Stimulated activated CD8-positive, alpha-beta memory T cell treated with anti-CD3 and anti-CD28 coated beads, Interleukin-2, amount 100 ng/mL, for 1 hour (primary cell): ENCODE measurements around the gene MCTP2.

Experiments
- DNase-seq, 2 donors: peaks; one replicate each; pipeline ENCODE4 v3.0.0-alpha.2; 2020; ENCODE audit warnings: low read depth in 2 of 2

Gene MCTP2, protein sequence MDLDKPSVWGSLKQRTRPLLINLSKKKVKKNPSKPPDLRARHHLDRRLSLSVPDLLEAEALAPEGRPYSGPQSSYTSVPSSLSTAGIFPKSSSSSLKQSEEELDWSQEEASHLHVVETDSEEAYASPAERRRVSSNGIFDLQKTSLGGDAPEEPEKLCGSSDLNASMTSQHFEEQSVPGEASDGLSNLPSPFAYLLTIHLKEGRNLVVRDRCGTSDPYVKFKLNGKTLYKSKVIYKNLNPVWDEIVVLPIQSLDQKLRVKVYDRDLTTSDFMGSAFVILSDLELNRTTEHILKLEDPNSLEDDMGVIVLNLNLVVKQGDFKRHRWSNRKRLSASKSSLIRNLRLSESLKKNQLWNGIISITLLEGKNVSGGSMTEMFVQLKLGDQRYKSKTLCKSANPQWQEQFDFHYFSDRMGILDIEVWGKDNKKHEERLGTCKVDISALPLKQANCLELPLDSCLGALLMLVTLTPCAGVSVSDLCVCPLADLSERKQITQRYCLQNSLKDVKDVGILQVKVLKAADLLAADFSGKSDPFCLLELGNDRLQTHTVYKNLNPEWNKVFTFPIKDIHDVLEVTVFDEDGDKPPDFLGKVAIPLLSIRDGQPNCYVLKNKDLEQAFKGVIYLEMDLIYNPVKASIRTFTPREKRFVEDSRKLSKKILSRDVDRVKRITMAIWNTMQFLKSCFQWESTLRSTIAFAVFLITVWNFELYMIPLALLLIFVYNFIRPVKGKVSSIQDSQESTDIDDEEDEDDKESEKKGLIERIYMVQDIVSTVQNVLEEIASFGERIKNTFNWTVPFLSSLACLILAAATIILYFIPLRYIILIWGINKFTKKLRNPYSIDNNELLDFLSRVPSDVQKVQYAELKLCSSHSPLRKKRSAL

DNA sequence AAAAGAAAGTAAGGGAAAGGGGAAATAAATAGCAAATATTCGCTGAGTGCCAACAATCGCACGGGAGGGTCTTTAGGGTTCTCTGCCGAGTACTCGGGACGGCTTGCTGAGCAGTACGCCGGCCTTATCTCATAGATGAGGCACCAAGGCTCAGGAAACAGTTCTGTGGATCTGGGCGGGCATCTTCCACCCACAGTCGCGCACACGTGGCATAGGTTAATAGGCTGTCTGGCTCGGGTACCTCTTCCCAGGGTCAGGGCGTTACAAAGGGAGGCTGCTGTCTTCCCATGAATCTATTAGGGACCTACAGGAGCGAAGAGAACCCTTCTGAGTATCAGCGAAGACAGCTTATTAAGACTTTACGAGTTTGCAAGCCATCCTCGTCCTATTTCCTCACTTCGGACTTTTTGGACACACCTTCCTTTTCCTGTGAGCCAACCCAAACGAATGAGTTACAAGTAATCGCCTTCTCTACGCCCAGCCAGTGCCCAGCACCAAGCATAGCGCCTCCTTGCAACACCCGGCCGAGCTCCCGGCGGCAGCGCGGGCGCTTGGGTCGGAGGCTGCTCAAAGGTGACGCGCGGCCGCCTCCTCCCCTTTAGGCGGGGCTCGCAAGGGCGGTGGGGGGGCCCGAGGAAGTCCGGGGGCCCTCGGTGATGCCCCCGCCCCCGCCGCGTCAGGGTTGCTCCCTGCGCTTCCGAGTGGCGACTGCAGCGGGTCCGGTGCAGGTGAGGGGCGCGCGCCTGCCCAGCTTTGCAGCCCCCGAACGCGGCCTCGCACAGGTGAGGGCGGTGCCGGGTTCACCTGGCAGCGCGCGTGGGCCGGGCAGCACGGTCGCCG lies at the start of gene MCTP2:
MCTP2 (plus strand) TSS at position 679 of the 840 bp plus-strand sequence. CDS start 66,705 bp downstream, outside the sequence.
- DNase-seq, result peak; percentile 69 to 71

GRCh38 chr15:94182883-94183282 lies 48.5 kb upstream of the MCTP2 start:
- DNase-seq, result no peak

DNA sequence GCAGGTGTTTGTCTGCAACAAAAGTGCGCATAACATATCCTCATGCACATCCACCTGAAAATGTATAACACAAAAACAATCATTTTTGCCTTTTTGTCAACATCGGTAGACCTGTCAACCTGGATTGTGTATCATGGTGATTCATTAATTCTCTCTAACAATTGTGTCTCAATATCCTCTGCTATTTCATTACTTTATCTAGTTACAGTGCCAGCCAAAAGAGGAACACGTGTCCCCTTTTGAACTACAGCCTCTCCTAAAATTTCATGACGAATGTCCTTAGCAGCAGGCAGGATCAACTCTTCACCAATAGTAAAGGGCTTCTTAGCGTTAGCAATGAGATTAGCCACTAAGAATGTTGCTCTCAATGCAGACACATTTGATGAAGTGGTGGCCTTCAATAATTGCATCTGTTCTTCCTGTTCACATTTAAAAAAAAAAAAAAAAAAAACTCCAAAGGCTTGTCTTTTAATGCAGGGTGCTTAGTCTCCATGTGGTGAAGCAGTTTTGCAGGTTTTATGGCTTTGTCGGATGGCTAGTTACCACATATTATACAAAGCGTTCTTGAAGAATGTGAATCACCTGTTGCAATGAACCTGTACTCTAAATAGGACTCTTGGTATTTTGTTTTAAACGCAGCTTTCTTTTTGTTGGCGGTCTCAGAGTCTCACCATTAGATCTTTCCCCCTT lies 45.7 kb upstream of the MCTP2 start:
- DNase-seq, result no peak

- no peak for DNase-seq
Observed at GRCh38 chr15:94186770-94187331, 44.5 kb upstream of the MCTP2 start.

DNA sequence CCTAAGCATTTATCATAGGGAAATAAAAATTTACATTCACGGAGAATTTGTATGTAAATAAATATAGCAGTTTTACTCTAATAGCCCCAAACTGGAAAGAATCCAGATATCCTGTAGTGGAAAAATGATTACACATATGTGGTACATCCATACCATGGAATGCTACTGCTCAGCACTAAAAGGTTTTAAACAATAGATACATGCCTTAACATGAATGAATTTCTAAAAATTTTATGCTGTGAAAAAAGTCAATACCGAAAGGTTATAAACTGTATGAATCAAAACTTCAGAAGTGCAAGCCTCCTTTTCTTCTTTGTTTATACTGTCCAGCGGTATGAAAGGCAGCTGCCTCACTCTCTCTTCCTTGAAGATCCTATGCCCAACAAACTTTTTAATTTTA lies 37.5 kb upstream of the MCTP2 start:
- no peak for DNase-seq

- no peak for DNase-seq
Observed at GRCh38 chr15:94196531-94196930, 34.8 kb upstream of the MCTP2 start.

DNA sequence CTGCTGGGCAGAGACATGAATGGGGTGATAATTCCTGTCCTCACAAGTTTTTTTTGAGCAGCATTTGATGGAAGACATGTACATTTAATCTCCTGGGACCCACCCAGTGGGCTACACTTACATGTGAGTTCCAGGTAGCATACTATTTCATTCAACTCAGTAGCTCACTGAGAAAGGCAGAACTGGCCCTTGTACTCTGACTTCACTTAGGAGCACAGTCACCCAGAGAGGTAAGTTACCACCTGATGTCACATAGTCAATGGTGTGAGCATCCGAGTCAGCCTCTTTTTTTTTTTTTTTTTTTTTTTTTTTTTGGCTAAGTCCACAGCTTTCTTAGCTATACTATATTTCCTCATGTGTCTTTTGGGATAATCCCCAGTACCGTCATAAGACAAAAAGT lies 32.7 kb upstream of the MCTP2 start:
- no peak for DNase-seq

- no peak for DNase-seq
Observed at GRCh38 chr15:94199725-94200124, 31.6 kb upstream of the MCTP2 start.

- no peak for DNase-seq
Observed at GRCh38 chr15:94203306-94203705, 28.1 kb upstream of the MCTP2 start.

- DNase-seq, result no peak
Observed at GRCh38 chr15:94205366-94205765, 26.0 kb upstream of the MCTP2 start.

DNA sequence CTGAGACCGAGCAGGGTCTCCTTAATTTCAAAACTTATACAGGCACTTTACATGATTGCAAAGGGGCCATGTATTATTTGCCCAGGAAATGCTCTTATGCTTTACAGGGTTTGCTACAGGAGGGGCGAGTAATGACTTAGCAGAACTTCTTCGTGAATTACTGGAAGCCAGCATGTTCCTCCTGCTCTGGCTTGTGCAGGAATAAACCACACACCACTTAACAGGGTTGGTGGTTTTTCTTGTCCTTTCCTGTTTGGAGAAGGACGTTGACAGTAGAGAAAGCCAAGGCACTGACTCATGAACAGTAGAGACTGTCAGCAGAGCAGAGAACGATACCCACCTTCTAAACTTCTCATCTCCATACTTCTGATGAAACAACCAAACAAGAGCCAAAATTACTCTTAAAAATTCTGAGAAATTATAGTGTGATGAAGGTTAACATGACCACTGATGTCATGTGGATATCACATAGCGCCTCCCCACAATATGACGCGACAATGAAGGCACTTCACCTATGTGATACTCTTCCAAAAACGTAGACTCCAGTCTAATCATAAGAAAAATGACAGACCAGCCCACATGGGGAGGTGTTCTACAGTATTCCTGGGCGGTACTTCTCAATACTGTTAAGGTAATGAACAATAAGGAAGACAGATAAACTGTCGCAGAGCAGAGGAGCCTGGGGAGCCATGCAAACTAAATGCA lies 24.7 kb upstream of the MCTP2 start:
- no peak for DNase-seq

DNA sequence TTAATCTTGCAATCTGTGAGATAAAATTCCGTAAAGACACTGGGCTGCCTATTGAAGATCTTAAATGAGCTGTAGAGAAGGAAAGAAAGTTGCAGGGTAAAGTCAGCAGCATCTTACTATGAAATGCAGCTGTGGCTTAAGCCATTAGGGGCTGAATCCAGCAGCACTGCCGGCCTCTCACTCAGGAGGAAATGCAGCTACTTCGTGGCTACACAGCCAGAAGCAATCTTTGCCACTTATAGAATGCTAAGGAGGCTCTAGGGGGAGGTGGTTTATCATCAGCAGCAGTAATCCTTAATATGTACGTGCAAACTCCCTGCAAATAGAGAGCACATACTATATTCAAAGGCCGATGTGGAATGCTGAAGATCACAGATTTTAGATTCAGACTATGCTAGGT lies 19.1 kb upstream of the MCTP2 start:
- DNase-seq, result no peak

DNA sequence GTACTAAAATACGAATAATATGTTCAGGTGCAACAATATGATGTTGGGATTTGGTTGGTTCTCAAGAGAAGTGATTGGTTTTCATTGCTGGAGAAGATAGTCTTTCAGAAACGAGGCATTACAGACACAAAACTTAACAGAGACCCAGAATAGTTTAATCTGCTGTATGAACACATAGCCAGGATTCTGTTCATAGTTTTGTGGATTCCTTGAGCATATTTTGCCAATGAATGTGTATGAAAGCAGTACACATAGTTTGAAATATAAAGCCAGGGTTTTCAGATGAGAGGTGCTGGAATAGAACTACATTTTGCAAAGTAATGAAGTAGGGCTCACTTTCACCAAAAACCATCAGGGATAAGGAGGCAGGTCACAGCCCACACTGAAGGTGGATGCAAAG lies 5.7 kb upstream of the MCTP2 start:
- no peak for DNase-seq

DNA sequence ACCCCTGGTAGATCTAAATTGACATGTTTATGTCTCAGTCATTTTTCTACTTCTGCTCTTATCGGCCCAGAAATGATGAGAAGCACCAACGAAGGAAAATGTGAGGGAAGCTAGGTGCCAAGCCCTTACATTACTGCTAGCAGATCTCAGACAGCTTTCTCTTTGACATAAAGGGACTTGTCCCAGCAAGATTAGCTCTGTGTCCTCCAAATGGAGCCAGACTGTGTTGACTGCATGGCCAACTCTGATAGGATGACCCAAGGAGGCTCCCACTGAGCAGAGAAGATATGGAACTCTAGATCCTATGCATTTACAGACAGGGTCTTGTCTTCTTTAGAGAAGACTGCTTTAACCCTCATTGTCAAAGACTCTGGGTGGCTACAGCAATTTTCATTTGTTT lies 2.8 kb upstream of the MCTP2 start:
- no peak for DNase-seq

DNA sequence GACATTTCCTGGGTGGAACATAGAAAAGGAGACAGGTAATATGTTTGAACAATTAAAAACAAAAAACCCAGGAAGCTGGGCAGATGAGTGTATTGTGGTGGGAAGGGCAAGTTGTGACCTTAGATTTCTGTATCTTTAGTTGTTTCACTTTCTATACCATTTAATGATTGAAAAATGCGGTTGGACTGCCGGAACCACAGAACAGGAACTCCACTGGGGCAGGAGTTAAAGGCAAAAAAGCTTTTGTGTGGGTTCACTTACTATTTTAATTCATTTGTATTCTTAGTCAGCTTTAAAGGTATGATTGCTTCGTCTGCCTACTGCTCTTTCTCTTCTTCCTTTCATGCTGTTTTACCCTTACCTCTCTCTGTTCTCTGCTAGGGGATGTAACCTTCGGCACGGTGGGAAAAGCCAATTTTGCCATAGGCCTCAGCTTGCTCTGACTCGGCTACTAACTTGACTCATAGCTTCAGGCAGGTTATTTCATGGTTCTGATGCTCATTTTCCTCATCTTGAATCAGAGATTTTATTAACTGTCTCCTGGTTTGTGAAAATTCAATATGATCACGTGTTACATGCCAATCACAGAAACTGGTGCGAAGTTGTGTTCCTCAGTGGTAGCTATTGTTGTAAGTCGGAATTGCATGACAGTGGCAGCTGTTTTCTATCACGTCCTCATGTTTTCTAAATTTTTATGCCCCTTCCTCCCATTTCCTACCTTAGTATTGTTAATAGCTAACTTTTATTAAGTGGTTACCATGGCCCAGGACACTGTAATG lies 1.6 kb upstream of the MCTP2 start:
- peak in 1 of 2 donors; percentile 53 for DNase-seq

GRCh38 chr15:94230431-94230882 lies 904 bp upstream of the MCTP2 start:
- no peak for DNase-seq

- no peak for DNase-seq
Observed at GRCh38 chr15:94231723-94232468, 535 bp downstream of the MCTP2 start.

DNA sequence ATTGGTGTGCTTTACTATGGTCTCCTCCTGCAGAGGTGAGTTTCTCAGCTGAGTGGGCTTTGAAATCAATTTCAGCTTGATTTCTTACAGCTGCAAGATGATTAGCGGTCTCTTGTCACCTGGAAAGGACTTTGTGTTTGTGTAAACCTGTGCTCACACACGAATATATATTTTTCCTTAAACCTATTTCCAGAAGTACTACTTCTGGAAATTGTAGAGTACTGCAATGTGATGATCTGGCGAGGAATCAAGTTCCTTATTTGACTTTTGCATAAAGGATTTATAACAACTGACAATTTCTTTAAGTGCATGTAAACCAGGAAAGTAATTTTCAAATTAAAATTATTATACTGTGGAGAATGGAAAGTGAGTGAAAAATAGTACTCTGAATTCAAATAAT lies 2.1 kb downstream of the MCTP2 start:
- DNase-seq, result no peak

DNA sequence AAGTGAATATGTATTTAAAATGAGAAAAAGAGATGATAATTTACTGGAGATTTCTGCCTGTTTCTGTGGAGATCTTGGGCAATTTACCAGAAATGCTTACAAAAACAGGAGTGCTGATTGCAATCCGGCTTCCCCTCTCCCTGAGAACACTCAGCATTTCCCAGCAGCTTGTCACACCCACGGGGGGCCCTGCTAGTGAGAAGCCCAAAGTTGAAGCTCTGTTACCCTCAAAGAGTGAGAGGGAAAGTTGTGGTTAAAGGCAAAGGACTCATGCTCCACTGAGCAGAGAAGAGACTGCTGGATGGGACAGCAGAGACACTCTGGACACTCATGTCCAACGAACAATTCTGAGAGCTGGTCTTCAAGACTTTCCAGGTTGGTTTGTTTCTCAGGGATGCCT lies 2.9 kb downstream of the MCTP2 start:
- DNase-seq, result no peak
